HG02973 (cell line): ENCODE results near the gene DGLUCY.
"Not testable (repeated sequence)": the region's sequence is repeated elsewhere in the genome, so short reads cannot be mapped to it uniquely, and the experiment has no call there.

ENCODE experiments used
- ATAC-seq: cut with Tn5 transposase; IDR thresholded peaks from one replicate; pipeline ENCODE4 v1.9.1; 2021; ENCODE audit warnings: moderate library complexity; ENCODE audit not compliant: unreplicated experiment

DGLUCY gene

DNA sequence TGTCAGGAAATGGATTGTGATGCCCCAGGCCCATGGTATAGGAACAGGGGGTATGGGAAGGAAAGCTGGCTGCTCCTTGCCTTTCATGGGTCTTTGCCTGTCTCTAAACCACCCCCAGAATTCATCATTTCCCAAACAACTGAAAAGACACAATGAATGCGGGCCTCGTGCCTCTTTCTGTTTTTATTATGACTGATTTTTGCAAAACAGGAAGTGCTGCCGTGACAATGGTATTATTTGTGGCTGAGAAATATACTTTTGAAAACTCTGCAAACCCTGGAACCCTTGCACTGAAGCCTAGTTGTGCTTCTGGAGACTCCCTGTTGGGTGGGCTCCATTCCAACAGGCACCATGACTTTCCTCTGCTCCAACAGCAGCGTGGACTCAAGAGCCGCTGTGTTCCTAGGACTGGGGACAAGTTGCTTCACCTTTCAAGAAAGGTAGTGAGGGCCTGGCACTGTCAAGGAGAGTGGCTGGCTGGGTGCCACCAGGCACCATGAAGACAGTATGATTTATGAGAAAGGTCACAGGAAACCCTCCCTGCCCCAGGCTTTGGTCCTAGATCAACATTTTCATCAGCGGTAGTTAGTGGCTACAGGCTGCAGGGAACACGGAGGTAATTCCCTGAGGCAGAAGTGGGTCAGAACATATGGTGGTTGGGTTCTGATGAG lies 4.8 kb upstream of the DGLUCY start:
- ATAC-seq: no peak

DNA sequence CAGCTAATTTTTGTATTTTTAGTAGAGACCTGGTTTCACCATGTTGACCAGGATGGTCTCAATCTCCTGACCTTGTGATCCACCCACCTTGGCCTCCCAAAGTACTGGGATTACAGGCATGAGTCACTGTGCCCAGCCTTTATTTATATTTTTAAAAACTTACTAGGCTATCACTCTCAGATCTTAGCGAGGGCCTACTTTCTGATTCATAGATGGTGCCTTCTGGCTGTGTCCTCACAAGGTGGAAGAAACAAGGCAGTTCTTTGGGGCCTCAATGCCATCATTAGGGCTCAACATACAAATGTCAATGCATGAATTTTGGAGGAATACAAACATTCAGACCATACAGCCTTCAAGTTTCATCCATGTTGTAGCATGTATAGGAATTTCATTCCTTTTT lies 2.4 kb upstream of the DGLUCY start:
- ATAC-seq: no peak

DNA sequence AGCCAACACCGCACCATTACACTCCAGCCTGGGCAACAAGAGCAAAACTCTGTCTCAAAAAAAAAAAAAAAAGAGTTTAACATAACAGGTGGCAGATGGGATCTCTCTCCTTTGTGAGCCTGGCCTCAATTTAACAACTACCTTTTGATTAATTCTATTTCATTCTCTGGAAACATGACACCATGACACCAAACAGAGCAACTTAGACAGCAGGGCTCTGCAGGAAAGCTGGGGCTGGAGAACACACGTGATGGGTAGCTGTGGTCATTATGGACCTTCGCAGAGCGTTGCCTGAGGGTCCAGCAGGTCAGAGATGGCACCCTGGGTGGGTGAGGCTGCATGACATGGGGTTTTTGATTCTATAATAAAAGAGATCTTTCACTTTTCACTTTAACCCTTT lies 1.7 kb upstream of the DGLUCY start:
- no peak for ATAC-seq

DNA sequence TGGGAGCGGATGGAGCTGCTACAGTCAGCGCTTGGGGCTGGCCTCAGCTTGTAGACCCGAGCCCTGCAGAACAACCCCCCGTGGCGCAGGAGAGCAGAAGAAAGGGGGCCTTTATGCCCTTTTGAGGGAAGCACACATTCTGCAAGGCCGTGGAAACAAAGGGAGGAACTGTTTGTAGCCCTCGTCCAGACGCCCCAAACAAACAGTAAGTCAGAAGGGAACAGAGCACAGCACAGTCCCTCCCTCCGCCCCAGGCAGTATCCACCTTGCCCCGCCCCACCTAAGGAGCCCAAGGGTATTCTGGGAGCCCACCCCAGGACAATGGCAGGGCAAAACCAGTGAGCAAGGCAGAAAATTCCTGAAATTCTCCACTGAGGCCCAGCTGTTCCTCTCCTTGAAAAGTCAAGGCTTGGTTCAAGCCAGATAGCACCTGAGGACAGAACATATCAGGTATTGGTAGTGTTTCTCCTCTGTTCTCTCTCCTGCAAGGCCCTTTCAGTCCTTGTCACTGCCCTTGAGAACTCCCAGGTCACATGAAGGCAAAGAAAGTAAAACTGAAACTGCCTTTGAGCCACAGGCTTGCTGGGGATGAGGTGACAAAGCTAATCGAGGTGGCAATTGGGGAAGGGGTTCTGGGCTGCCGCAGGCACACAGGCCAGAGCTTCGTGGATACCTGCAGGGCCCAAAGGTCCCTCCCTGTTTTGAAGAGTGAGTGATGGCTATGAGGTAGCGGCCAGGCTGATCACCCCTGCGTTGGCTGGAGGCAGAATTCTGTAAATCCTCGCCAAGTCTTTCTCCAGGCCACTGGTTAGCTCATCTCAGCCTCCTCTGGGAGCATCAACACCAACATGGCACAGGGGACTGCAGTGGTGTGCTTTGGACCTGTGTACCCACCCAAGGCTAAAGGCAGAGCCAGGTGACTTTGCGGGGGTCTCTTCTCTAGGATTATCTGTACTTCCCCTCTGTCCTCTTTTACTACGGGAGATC lies 499 bp downstream of the DGLUCY start:
- peak; percentile 66 for ATAC-seq

DNA sequence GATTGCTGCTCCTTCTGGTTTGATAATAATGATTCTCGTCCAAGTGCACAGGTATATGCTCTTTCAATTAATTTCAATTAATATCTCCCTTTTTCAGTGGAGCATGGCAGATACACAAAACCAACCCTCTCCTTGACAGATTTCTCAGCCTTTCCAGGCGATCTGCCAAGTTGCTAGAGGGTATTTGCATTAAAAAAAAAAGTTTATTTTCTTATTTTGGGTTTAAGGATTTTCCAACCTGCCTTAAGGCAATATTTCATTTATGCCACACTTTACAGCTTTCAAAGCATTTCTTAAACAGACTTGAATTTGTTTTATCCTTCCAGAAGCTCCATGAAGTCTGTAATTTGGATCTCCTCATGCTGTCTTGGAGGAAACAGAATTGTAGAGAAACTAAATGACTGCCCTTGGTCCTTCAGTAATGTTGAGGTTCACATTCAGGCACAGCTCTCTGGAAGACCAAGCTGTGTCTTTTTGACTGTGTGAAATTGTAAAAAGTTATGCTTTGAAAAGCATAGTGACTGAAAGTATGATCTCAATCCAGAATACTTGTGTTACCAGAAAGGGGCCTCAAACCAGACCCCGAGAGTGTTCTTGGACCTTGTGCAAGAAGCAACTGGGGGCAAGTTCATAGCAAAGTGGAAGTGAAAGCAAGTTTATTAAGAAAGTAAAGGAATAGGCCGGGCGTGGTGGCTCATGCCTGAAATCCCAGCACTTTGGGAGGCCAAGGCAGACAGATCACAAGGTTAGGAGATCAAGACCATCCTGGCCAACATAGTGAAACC lies 2.3 kb downstream of the DGLUCY start:
- no peak for ATAC-seq

DNA sequence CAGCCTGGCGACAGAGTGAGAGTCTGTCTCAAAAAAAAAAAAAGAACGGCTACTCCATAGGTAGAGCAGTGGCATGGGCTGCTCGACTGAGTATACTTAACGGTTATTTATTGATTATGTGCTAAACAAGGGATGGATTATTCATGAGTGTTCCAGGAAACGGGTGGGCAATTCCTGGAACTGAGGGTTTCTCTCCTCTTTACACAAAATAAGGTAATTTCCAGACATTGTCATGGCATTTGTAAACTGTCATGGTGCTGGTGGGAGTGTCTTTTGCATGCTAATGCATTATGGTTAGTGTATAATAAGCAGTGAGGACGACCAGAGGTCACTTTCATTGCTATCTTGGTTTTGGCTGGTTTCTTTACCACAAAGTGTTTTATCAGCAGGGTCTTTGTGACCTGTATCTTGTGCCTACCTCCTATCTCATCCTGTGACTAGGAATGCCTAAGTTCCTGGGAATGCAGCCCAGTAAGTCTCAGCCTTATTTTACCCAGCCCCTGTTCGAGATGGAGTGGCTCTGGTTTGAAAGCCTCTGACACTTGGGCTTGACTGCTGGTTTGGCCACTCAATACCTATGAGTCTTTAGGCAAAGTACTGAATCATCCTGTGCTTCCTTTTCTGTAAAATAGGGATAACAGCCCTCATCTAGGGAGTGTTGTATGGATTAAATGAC lies 3.2 kb downstream of the DGLUCY start:
- ATAC-seq: no peak

DNA sequence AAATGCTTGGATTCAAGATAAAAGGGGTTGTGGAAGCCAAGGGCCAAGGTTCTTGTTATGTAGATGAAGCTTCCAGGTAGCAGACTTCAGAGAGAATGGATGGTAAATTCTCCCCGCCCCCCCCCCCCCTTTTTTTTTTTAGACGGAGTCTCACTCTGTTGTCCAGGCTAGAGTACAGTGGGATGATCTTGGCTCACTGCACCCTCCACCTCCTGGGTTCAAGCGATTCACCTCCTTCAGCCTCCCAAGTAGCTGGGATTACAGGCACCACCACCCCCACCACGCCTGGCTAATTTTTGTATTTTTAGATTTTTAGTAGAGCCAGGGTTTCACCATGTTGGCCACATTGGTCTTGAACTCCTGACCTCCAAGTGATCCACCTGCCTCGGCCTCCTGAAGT lies 4.1 kb downstream of the DGLUCY start:
- ATAC-seq: no peak

DNA sequence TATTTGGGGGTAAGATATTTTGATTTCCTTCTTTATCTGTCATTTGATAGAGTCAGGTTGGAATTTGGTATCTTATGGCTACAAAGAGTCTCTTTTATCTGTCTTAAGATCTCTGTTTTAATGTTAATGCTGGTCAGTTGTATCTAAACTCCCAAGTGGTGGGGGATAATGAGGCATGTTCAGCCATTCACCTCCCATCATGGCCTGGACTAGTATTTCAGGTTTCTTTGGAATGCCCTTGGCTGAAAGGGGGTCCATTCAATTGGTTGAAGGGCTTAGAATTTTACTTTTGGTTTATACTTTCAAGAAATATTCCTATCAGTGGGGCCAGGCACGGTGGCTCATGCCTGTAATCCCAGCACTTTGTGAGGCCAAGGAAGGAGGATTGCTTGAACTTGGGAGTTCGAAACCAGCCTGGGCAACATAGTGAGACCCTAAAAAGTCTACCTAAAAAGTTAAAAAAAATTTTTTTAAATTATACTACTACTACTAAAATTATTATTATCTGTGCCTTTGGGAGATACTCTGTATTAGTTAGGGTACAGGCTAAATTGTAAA lies 4.7 kb downstream of the DGLUCY start:
- ATAC-seq: no peak

DNA sequence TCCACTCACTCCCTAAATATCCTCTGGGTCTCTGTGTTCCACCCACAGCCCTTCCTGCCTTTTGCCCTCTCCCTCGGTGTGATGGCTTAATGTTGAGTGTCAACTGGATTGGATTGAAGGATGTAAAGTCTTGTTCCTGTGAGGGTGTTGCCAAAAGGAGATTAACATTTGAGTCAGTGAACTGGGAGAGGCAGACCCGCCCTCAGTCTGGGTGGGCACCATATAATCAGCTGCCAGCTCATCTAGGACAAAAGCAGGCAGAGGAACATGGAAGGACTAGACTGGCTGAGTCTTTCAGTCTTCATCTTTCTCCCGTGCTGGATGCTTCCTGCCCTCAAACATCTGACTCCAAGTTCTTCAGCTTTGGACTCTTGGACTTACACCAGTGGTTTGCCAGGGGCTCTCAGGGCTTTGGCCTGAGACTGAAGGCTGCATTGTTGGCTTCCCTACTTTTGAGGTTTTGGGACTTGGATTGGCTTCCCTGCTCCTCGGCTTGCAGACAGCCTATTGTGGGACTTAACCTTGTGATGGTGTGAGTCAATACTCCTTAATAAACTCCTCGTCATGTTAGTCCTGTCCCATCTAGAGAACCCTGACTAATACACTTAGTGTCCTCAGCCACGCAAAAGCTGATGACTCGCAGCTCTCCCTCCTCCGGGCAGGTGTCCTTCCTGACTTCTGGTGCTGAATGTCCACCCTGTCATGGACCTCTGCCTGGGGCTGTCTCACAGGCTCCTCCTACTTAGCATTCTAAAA lies 5.9 kb downstream of the DGLUCY start:
- no peak for ATAC-seq

DNA sequence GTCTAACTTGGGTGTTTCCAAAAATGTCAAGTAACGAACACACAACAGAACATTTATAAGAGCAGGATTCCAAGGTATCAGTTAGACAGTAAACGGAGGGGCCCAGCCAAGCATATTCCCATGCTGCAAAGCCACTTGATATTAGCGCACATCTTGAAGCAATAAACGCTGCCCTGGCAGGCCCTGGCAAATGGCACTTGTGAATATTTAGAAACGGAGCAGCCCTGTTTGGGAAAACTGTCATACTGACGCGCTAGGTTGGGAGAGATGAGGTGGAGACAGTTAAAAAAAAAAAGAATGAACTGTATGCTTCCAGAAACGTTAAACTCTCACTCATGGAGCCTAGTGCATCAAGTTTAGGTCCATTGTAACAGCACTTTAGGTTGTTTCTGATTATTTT lies 9.3 kb downstream of the DGLUCY start:
- ATAC-seq: no peak

DNA sequence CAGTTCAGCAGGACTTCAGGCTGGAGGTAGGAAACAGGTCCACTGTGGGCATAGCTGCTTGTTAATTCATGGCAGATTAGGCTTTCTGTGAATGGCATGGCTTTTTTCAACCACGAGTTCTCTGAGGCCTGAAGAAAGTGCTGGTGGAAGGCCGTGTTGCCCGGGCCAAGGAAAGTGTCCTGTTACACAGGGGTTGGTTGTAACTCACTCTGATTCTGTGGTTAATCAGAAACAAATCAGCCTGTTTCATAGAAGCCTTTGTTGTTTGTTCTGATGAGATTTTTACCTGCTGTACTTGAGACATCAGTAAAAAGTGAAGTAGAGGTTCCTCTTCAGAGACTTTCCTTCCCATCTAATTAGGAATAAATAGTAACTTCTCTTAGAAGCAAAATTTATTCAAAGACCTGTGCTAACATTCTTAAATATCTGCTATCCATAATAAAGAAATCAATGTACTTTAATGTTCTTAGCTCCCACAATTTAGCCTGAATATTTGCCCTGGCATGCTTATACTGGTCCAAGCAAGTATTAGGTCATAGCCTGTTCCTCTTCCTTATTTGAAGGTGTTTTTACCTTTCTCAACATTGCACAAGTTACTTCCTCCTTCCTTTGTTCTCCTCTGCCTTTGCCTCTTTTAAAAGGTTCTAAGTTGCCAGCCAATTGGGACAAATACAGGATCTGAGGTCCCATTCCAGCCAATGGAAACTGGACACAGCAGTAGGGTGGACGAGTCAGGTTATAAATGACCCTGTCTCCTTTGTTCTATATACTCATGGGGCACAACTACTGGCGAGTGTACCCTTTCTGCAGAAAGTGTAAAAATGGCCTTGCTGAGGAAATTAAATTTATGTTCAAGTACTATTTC lies 10.8 kb downstream of the DGLUCY start:
- not testable (repeated sequence) for ATAC-seq

DNA sequence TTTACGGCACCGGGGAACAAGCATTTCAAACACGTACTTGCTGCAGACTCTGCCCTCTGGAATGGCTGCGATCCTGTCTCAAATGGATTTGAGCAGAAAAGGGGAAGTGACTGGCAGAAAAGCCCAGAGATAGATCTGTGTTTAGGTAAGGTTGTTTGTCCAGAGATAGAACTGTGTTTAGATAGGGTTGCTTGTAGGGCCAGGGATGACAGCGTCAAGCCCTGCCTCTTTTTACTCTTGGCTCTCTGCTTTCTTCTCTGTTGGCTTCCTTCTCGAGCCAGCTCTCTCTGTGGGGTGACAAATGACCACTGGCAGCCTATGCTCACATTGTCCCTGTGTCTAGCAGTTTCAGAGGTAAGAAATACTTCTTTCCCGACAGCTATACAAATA lies 11.4 kb downstream of the DGLUCY start:
- ATAC-seq: no peak

DNA sequence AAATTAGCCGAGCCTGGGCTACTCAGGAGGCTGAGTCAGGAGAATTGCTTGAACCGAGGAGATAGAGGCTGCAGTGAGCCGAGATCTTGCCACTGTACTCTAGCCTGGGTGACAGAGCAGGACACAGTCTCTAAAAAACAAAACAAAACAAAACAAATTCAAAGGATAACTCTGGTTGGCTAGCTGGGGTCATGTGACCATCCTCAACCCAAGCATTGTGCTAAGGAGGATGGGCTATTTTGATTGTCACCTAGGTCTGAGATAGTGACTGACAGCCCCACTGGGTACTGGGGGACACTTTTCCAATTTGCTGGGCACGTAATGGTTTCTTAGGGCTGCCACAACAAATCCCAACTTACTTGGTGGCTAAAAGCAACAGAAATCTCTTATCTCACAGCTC lies 11.9 kb downstream of the DGLUCY start:
- ATAC-seq: no peak

DNA sequence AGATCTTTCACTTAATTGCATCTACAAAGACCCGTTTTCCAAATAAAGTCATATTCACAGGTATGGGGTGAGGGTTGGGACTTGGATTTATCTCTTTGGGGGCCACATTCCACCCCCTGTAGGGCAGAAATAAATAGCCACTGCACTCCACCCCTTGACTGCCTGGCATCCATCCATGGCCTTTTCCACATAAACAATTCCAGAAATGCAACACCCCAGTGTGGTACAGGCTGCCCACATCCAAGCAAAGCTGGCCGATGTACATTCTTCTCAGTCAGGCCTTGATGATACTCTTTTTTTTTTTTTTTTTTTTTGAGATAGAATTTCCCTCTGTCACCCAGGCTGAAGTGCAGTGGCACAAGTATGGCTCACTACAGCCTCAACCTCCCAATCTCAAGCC lies 12.9 kb downstream of the DGLUCY start:
- ATAC-seq: no peak

DNA sequence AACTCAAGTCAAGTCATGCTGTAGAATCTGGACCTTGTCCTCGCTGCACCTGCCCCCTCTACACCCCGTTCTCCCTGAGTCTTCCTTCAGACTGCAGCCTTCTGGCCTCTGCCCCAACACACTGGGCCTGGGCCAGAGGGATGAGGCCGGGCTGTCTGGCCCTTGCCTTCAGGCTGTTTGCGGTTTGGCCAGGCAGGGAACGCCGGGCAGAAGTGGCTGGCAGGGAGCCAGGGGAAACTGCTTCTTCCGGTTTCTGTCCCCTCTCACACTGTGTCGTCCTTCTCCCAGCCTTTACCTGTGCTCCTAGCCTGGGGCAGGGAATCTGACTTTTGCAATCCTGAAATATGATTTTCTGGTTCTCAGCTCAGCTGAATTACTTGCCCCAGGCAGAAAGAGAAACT lies 13.5 kb downstream of the DGLUCY start:
- ATAC-seq: no peak

DNA sequence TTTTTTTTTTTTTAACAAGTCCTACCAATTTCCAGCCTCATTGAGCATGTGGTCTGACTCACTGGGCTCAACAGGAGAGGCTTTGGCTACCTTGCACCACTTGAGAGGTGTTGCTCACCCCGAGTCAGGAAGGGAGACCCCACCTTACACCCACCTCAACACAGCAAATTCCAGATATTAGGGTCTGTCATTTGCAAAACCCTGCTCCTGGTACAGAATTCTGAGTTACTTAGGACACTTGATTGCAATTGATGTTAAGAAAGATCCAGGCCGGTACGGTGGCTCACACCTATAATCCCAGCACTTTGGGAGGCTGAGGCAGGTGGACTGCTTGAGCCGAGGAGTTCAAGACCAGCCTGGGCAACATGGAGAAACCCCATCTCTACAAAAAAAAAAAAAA lies 14.1 kb downstream of the DGLUCY start:
- no peak for ATAC-seq

DNA sequence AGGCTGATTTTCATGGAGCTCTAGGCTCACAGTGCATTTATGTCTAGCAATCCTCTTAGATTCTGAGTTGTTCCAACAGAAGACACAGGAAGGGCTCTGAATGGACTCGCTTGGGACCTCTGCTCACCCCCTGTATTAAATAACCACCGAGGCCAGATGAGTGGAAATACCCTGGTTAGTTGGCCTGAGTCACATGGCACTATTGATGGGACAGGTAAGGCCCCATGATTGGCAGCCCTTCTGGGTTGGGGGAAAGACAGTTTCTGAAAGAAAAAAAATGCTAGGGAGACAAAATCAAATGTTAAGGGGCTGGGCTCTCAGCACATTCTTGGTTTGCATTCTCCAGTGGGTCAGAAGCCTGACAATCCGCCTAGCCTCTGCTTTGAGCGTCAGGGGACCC lies 14.8 kb downstream of the DGLUCY start:
- ATAC-seq: no peak

DNA sequence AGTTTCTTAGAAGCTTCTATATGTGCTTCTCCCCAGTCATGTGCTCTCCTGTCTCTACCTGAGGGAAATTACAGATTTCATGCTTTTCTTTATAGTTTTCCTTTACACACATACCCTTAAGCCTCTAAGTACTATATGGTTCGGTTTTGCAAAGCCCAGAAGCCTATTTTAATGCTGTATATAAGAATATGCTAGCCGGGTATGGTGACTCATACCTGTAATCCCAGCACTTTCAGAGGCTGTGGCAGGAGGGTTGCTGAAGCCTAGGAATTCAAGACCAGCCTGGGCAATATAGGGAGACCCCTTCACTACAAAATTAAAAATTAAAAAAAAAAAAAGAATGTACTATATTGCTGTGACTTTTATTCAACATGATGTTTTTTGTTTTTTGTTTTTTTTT lies 15.4 kb downstream of the DGLUCY start:
- no peak for ATAC-seq

DNA sequence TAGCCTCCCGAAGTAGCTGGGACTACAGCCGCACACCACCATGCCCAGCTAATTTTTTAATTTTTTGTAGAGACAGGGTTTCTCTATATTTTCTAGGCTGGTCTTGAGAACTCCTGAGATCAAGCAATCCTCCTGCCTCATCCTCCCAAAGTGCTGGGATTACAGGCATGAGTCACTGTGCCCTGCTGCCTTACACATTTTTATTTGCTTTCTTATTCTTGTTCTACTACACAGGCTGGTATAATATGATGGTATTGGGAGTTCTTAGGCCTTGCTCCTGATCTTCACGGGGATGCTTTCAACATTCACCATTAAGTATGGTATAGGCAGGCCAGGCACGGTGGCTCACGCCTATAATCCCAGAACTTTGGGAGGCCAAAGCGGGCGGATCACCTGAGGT lies 21.2 kb downstream of the DGLUCY start:
- ATAC-seq: no peak
